K562 (cell line): ENCODE measurements around the gene RMC1. TPM values are rescaled to one million over a fixed set of nuclear protein-coding genes. Genes with fewer than 3 reads are reported as not detected.

Experiments used
- ATAC-seq: fragments of 200-7000 bp; cut with Tn5 transposase; 3 replicates; pipeline ENCODE4 v1.9.1; 2020; ENCODE audit warnings: moderate library complexity
- BruUV-seq: library from RNA; stranded (reverse); fragments of 400-500 nt; replicated peaks from 2 replicates; lab custom pipeline; 2021; lab: Mats Ljungman, UMichigan
- CTCF ChIA-PET: fragments of 300-600 bp; formaldehyde crosslinking; extraction: SDS; loops from one replicate; lab custom pipeline; 2021; ENCODE audit warnings: low intra/inter-chr PET ratio; lab: Yijun Ruan, JAX
- POLR2A ChIA-PET: fragments of 300-600, 350-650 bp; sonication (Branson Sonifier 250); formaldehyde crosslinking; extraction: SDS; loops from one replicate; lab custom pipeline; 2021; ENCODE audit warnings: antibody characterized with exemption, inconsistent platforms; lab: Yijun Ruan, JAX
- DNase-seq, 4 experiments: peaks; one replicate each; pipeline versions ENCODE4 v3.0.0 to v3.0.0-alpha.2; 2011 to 2018; ENCODE audit warnings: low spot score in 3 of 4, mixed read lengths in 3 of 4; ENCODE audit errors: extremely low read depth in 1 of 4
- FAIRE-seq: peaks from 2 replicates; lab custom pipeline; 2011; peaks lifted over from hg19 to GRCh38; lab: Jason Lieb, UNC
- H2AFZ ChIP-seq: 2 replicates; pipeline ENCODE4 v1.6.0; 2011; ENCODE audit warnings: low read depth, low read length, control low read depth, inconsistent platforms
- H3K27ac ChIP-seq: fragments of 200-600 bp; 3 replicates; pipeline ENCODE4 v1.8.0; 2011; ENCODE audit warnings: low read depth, mild to moderate bottlenecking, control low read depth, inconsistent platforms, low read length, moderate library complexity, mixed read lengths; ENCODE audit errors: extremely low read depth
- H3K27me3 ChIP-seq, 2 experiments: fragments of 300-600 bp in 1 of 2; 2 replicates in 1 of 2; 3 replicates in 1 of 2; pipeline versions ENCODE4 v1.6.0 to v1.8.0; 2011; ENCODE audit warnings: inconsistent platforms in 2 of 2, low read length in 2 of 2, mild to moderate bottlenecking in 1 of 2, mixed read lengths in 1 of 2, moderate library complexity in 1 of 2; ENCODE audit not compliant: control insufficient read depth in 2 of 2, insufficient read depth in 2 of 2
- H3K36me3 ChIP-seq: fragments of 300-600 bp; 3 replicates; pipeline ENCODE4 v1.8.0; 2011; ENCODE audit warnings: mild to moderate bottlenecking, low read length, inconsistent platforms; ENCODE audit not compliant: control insufficient read depth, insufficient read depth
- H3K4me1 ChIP-seq, 2 experiments: fragments of 200-600 bp in 1 of 2; replicated peaks in 1 of 2; 2 replicates in 1 of 2; 3 replicates in 1 of 2; pipeline versions ENCODE4 v1.5.1 to v1.8.0; 2011; ENCODE audit warnings: inconsistent platforms in 2 of 2, low read length in 2 of 2, mild to moderate bottlenecking in 1 of 2, mixed read lengths in 1 of 2, moderate library complexity in 1 of 2; ENCODE audit not compliant: control insufficient read depth in 2 of 2, insufficient read depth in 2 of 2
- H3K4me2 ChIP-seq: 2 replicates; pipeline ENCODE4 v1.6.1; 2011; ENCODE audit warnings: low read length, control low read depth, inconsistent platforms, mixed read lengths; ENCODE audit not compliant: insufficient read depth
- H3K4me3 ChIP-seq: fragments of 200-600 bp; sonication (generic), shearing (Covaris generic); 2 replicates; pipeline ENCODE4 v1.5.1; 2016; ENCODE audit warnings: control low read depth, inconsistent platforms
- H3K79me2 ChIP-seq: fragments of 200-600 bp; 3 replicates; pipeline ENCODE4 v1.8.0; 2011; ENCODE audit warnings: low read length, inconsistent platforms; ENCODE audit not compliant: control insufficient read depth, insufficient read depth
- H3K9ac ChIP-seq, 2 experiments: 2 replicates each; pipeline versions ENCODE4 v1.6.0 to v1.6.1; 2011; ENCODE audit warnings: low read depth in 2 of 2, low read length in 2 of 2, control low read depth in 1 of 2, inconsistent platforms in 1 of 2, mild to moderate bottlenecking in 1 of 2, mixed read lengths in 1 of 2; ENCODE audit not compliant: insufficient read depth in 1 of 2
- H3K9me1 ChIP-seq: one replicate; pipeline ENCODE4 v1.6.0; 2011; ENCODE audit warnings: inconsistent platforms, mild to moderate bottlenecking, low read length, moderate library complexity; ENCODE audit not compliant: control insufficient read depth, insufficient read depth
- H3K9me3 ChIP-seq: replicated peaks from 2 replicates; pipeline ENCODE4 v1.5.1; 2011; ENCODE audit warnings: low read depth, low read length, inconsistent platforms; ENCODE audit not compliant: control insufficient read depth, insufficient read depth
- H4K20me1 ChIP-seq: replicated peaks from 2 replicates; pipeline ENCODE4 v1.6.1; 2011; ENCODE audit warnings: low read length, inconsistent platforms, mixed read lengths; ENCODE audit not compliant: control insufficient read depth, insufficient read depth
- ARID3A ChIP-seq: IDR thresholded peaks from 2 replicates; pipeline ENCODE4 v1.6.1; 2012; ENCODE audit warnings: low read depth, low read length, improper control_type of control experiment, borderline replicate concordance
- C11orf30 ChIP-seq: fragments of 450-650 bp; IDR thresholded peaks from 2 replicates; pipeline ENCODE4 v1.6.1; 2016; ENCODE audit warnings: low read depth, mild to moderate bottlenecking
- CREM ChIP-seq: IDR thresholded peaks from 2 replicates; pipeline ENCODE4 v1.6.1; 2014; ENCODE audit warnings: antibody characterized with exemption, low read depth
- MITF ChIP-seq: IDR thresholded peaks from 2 replicates; pipeline ENCODE4 v1.6.1; 2014; ENCODE audit warnings: antibody characterized with exemption
- NR2F6 ChIP-seq: fragments of 450-650 bp; formaldehyde crosslinking; IDR thresholded peaks from 2 replicates; pipeline ENCODE4 v1.4.0; 2020; ENCODE audit warnings: mild to moderate bottlenecking
- PHF8 ChIP-seq: fragments of 200-600 bp; sonication (generic); IDR thresholded peaks from 2 replicates; pipeline ENCODE4 v1.6.1; 2012; ENCODE audit warnings: mixed run types, mild to moderate bottlenecking, inconsistent platforms, low read length, moderate library complexity, borderline replicate concordance
- PKNOX1 ChIP-seq: fragments of 450-650 bp; IDR thresholded peaks from 2 replicates; pipeline ENCODE4 v1.6.1; 2016
- SMC3 ChIP-seq: conservative IDR thresholded peaks from 2 replicates; pipeline ENCODE4 v1.6.1; 2011; ENCODE audit warnings: low read depth, low read length, improper control_type of control experiment; ENCODE audit not compliant: insufficient read depth
- TCF15 ChIP-seq: fragments of 250-450 bp; sonication (Bioruptor Pico); IDR thresholded peaks from 2 replicates; pipeline ENCODE4 v1.8.0; 2022; ENCODE audit warnings: moderate library complexity, mild to moderate bottlenecking, inconsistent platforms
- ZBTB2 ChIP-seq: fragments of 450-650 bp; IDR thresholded peaks from 2 replicates; pipeline ENCODE4 v1.6.1; 2016; ENCODE audit warnings: antibody characterized with exemption
- ZBTB9 ChIP-seq: fragments of 450-650 bp; formaldehyde crosslinking; IDR thresholded peaks from 2 replicates; pipeline ENCODE4 v1.4.0; 2020; ENCODE audit warnings: mild to moderate bottlenecking, moderate library complexity
- ZC3H8 ChIP-seq: fragments of 450-650 bp; IDR thresholded peaks from 2 replicates; pipeline ENCODE4 v1.6.1; 2017
- WGBS: fragments of 100-300 bp; shearing (Covaris generic); methylation state at CpG from one replicate; pipeline ENCODE4 v1.1.6; 2016; ENCODE audit warnings: low coverage, mixed read lengths; ENCODE audit not compliant: insufficient coverage; ENCODE audit errors: missing lambda C conversion rate; 5-methylcytosine and 5-hydroxymethylcytosine counted together
- in situ Hi-C: fragments of 300-500 bp; cut with MboI; formaldehyde crosslinking; loops from 4 replicates; pipeline ENCODE4 v1.15.0; 2018; ENCODE audit warnings: inconsistent platforms, mixed read lengths
- intact Hi-C: fragments of 100-400 bp; cut with micrococcal nuclease; formaldehyde crosslinking; loops from 2 replicates; pipeline ENCODE4 v1.14.2; 2022
- polyA plus RNA-seq, 8 experiments: library from polyadenylated mRNA; depleted of rRNA in 4 of 8; stranded (reverse) in 5 of 8; unstranded in 3 of 8; fragments of >200 nt; fragmentation: Nextera tagmentation in 2 of 8; fragmentation: Illumina TruSeq in 1 of 8; extraction: Ambion mirVana in 2 of 8; extraction: Trizol in 1 of 8; gene quantifications; 2 replicates each; pipeline versions ENCODE4 v1.2.1 to v1.2.3, GENCODE V29; 2011 to 2014; ENCODE audit warnings: inconsistent platforms in 1 of 8, missing spikeins in 1 of 8
- total RNA-seq, 7 experiments: library from RNA; depleted of rRNA in 6 of 7; stranded (reverse); fragments of >200 nt in 6 of 7; fragmentation: Illumina TruSeq in 2 of 7; extraction: Trizol in 2 of 7; gene quantifications; 2 replicates each; pipeline versions ENCODE4 v1.2.1 to v1.2.3, GENCODE V29; 2011 to 2021; ENCODE audit warnings: low replicate concordance in 1 of 7

Gene RMC1
- total and polyA plus RNA-seq, 9 of the 15 experiments (the other 6 are each of a cell fraction or from before 2014, with no cell fraction given), result 7.5 to 42.4 (median 35.5) TPM

GRCh38 chr18:23528580-23529472, 25.5 kb downstream of the RMC1 start:
- H3K27ac ChIP-seq, result peak overlapping the region; percentile 95
- peak; percentile 93 for ATAC-seq
- intact Hi-C loops, result loop anchor here (1.0 to 2.0 kb wide), 2 partner anchors 12 to 58 kb away; partner anchors contain the start of gene NPC1
- H3K4me3 ChIP-seq, result no peak overlapping the region; the same call in 1 of the 2 replicates
- no peaks in the 10 kb centered on the region for H3K27me3 ChIP-seq
- ChIA-PET CTCF (no interaction called here), POLR2A (interaction anchor here (0.6 to 1.3 kb wide), 7 partner anchors 13 to 159 kb away, joined by 3 to 5 read pairs (median 3); no protein-coding TSS in a partner anchor)
- in situ Hi-C loops, result no loop called here
- H3K79me2 ChIP-seq, result peaks cover 8% of the 10 kb centered on the region; the same call in 2 of the 3 replicates
- DNase-seq, result peak; percentile 75 to 96 (median 83)
- 29% methylated on average over 20 of the region's 20 CpGs for WGBS
- H3K4me2 ChIP-seq, result peak overlapping the region; percentile 83
- peaks cover 14 to 28% of the 10 kb centered on the region in 2 experiments for H3K4me1 ChIP-seq
- H3K9me3 ChIP-seq, result no peaks in the 10 kb centered on the region
- peak overlapping the region; percentile 69 to 79; a peak in 3 of 4 replicates for H3K9ac ChIP-seq
- H3K9me1 ChIP-seq, result no peaks in the 10 kb centered on the region
- FAIRE-seq, result peak; percentile 99
- BruUV-seq, result no TSS peak
- peaks cover 88% of the 10 kb centered on the region for H3K36me3 ChIP-seq
- H4K20me1 ChIP-seq, result peaks cover 7% of the 10 kb centered on the region
- peak overlapping the region; percentile 85 for H2AFZ ChIP-seq
- peak; percentile 18; the same call in 1 of the 2 replicates for TF ChIP-seq PKNOX1
- TF ChIP-seq ARID3A, result peak; percentile 62; the same call in 1 of the 2 replicates
- TF ChIP-seq PHF8, result peak; percentile 15; the same call in 1 of the 2 replicates
- TF ChIP-seq SMC3, result no peak
- TF ChIP-seq C11orf30, result peak; percentile 98
- no peak for TF ChIP-seq NR2F6 (CRISPR knock-in tag)
- TF ChIP-seq TCF15 (CRISPR knock-in tag), result 0 out of 2 replicates have a peak, but pooled peaks have one; percentile 55
- TF ChIP-seq ZBTB9 (CRISPR knock-in tag), result peak; percentile 96
- TF ChIP-seq ZBTB2, result 0 out of 2 replicates have a peak, but pooled peaks have one; percentile 59
- peak; percentile 64 for TF ChIP-seq CREM
- no peak for TF ChIP-seq ZC3H8
- TF ChIP-seq MITF, result peak; percentile 53; the same call in 1 of the 2 replicates
